ENCODE results near the gene TAS1R3. TPM values are rescaled to one million over a fixed set of nuclear protein-coding genes. Genes with fewer than 3 reads are reported as not detected.

TAS1R3 gene
- total RNA-seq, 1 donor from 2014 or later = 1.3 TPM

DNA sequence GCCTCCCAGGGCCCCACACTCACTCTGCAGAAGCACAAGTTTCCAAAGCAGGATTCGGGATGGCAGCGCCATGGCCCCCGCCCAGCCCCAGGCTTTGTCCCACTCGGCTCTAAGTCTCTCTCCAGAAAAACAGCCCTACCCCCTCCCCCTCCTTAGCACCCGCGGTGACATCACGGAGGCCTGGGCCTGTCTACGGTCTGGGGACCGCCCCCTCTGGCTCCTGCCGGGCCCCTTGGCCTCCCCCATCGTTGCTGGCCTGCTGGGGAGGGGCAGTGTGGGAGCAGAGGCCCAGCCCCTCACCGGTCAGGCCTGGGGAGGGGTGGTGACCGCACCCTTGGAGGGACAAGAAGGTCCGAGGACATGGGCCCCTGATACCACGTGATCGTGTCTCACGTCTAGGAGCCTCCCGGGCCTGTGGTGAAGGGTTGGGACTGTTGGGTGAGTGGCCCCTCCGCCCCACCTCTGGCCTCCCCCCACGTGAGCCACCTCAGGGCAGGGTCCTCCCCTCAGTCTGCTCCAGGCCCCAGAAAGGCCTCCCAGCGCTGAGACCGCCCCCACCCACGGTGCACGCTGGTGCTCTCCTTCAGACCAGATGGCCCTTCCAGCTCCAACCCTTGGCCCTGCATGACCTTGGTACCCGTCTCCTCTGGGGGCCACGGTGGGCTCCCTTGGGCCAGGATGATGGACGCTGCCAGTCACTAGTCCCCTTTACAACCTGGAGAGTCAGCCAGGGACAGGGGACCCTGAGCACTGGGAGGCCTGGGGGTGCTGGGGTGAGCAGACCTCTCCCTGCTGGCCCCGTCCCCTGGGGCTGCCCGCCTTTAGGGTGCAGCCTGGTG is 27.6 kb downstream of the TAS1R3 start, which contains the start of gene MXRA8:
MXRA8 (minus strand) TSS at position 123 of the 839 bp plus-strand sequence; CDS start at position 72, 51 bp downstream.
- TF ChIP-seq, protein P1, sequence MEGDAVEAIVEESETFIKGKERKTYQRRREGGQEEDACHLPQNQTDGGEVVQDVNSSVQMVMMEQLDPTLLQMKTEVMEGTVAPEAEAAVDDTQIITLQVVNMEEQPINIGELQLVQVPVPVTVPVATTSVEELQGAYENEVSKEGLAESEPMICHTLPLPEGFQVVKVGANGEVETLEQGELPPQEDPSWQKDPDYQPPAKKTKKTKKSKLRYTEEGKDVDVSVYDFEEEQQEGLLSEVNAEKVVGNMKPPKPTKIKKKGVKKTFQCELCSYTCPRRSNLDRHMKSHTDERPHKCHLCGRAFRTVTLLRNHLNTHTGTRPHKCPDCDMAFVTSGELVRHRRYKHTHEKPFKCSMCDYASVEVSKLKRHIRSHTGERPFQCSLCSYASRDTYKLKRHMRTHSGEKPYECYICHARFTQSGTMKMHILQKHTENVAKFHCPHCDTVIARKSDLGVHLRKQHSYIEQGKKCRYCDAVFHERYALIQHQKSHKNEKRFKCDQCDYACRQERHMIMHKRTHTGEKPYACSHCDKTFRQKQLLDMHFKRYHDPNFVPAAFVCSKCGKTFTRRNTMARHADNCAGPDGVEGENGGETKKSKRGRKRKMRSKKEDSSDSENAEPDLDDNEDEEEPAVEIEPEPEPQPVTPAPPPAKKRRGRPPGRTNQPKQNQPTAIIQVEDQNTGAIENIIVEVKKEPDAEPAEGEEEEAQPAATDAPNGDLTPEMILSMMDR (IDR thresholded peaks at IDR 0.05; ENCODE audit: partially characterized antibody, unreplicated experiment) = no peak
- peak; percentile 22 for DNase-seq
- H3K4me3 Mint-ChIP-seq (ENCODE audit: unreplicated experiment) = peak within 1 kb of the TSS; percentile 25

DNA sequence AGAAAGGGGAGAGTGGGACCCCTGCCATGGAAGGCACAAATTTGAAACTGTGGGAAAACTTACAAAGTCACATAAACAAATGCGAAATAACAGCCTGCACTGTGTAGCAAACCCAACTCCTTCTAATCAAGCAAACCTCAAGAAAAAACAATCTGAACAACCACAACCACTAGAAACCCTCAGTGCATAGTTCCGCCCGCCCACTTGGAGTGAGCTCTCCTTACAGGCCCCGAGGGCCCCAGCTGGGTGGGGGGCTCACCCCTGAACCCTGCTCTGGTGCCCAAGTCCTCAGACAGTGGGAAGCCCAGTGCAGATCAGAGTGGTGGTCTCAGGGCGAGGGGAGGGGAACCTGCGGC is 28.2 kb downstream of the TAS1R3 start:
- TF ChIP-seq, protein P1 (IDR thresholded peaks at IDR 0.05; ENCODE audit: partially characterized antibody, unreplicated experiment) = no peak
- Mint-ChIP-seq H3K27me3 (ENCODE audit: unreplicated experiment) (peaks cover 8% of the 10 kb centered on the region), H3K4me3 (ENCODE audit: unreplicated experiment) (peak overlapping the region; percentile 25), H3K36me3 (ENCODE audit: unreplicated experiment) (no peaks in the 10 kb centered on the region), H3K27ac (ENCODE audit: unreplicated experiment) (no peak overlapping the region), H3K4me1 (ENCODE audit: low read depth, unreplicated experiment) (peaks cover 11% of the 10 kb centered on the region), H3K9me3 (ENCODE audit: unreplicated experiment) (peaks cover 2% of the 10 kb centered on the region)
- DNase-seq = no peak

More for the DNA sequence above, 27.6 kb downstream of the TAS1R3 start, which contains the start of gene MXRA8:
- H3K36me3 Mint-ChIP-seq (ENCODE audit: unreplicated experiment) = no peaks in the 10 kb centered on the region
- H3K9me3 Mint-ChIP-seq (ENCODE audit: unreplicated experiment) = peaks cover 2% of the 10 kb centered on the region
- peaks cover 11% of the 10 kb centered on the region for H3K4me1 Mint-ChIP-seq (ENCODE audit: low read depth, unreplicated experiment)
- H3K27me3 Mint-ChIP-seq (ENCODE audit: unreplicated experiment) = peaks cover 8% of the 10 kb centered on the region
- no peak within 1 kb of the TSS for H3K27ac Mint-ChIP-seq (ENCODE audit: unreplicated experiment)

DNA sequence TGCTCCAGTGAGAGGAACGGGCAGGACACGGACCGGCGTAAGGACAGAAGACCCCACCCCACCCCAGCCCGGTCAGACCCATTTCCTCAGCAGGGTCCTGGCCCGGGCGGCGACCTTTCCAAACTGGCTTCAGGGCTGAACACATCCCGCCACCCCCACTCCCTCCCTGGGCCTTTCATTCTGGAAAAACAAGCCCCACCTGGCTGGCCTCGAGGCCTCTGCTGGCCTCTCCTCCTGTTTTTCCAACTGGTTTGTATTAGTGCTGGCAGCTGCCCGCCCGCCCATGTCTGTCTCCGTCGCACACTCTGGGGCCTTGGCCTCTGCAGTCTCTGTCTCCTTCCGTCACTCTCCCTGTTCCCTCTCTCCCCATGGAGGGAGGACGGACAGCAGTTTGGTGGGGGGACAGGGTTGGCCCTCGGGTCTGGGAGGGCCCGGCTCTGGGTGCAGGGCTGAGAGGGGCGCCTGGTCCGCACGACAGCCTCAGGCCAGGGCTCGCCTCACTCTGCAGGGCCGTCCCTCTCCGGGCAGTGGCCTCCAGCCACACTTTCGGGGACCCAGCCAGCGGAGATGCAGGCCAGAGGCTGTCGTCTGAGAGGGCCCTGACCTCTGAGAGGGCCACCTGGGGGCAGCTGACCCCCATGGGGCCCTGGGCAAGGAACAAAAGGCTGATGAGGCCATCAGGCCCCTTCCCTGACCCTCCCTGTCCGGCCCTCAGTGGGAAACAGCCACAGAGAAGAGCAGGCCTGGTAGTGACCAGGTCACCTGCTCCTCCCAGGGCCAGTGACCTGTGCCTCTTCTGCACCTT is 28.8 kb downstream of the TAS1R3 start:
- Mint-ChIP-seq H3K4me1 (ENCODE audit: low read depth, unreplicated experiment) (peaks cover 11% of the 10 kb centered on the region), H3K27me3 (ENCODE audit: unreplicated experiment) (peaks cover 8% of the 10 kb centered on the region), H3K36me3 (ENCODE audit: unreplicated experiment) (no peaks in the 10 kb centered on the region), H3K27ac (ENCODE audit: unreplicated experiment) (no peak overlapping the region), H3K4me3 (ENCODE audit: unreplicated experiment) (no peak overlapping the region), H3K9me3 (ENCODE audit: unreplicated experiment) (peaks cover 2% of the 10 kb centered on the region)
- TF ChIP-seq, protein P1 (IDR thresholded peaks at IDR 0.05; ENCODE audit: partially characterized antibody, unreplicated experiment) = no peak
- DNase-seq = peak; percentile 29

DNA sequence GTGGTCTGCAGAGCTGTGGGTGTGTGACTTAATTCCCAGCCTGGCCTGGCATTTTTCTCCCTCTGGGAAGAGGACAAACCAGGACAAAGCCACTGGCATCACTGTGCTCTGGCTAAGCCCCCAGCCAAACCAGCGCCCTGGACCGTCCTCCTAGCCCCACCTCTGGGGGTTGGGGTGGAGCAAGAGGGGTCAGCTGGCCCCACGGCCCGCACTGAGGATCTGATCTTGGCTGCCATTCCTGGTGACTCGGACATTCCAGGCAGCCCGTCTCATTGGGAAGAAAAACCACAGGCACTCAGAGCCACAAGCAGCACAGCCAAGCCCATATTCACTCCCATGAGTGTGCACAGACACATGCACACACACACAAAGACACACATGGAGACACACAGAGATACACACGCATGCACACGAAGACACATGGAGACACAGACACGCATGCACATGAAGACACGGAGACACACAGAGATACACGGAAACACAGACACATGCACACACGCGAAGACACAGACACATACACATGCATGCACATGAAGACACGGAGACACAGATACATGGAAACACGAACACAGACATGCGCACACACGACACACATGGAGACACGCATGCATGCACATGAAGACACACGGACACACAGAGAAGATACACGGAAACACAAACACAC is 29.6 kb downstream of the TAS1R3 start:
- peaks cover 11% of the 10 kb centered on the region for H3K4me1 Mint-ChIP-seq (ENCODE audit: low read depth, unreplicated experiment)
- no peak overlapping the region for H3K27ac Mint-ChIP-seq (ENCODE audit: unreplicated experiment)
- no peaks in the 10 kb centered on the region for H3K36me3 Mint-ChIP-seq (ENCODE audit: unreplicated experiment)
- peaks cover 8% of the 10 kb centered on the region for H3K27me3 Mint-ChIP-seq (ENCODE audit: unreplicated experiment)
- TF ChIP-seq, protein P1 (IDR thresholded peaks at IDR 0.05; ENCODE audit: partially characterized antibody, unreplicated experiment) = no peak
- peak overlapping the region; percentile 4 for H3K4me3 Mint-ChIP-seq (ENCODE audit: unreplicated experiment)
- H3K9me3 Mint-ChIP-seq (ENCODE audit: unreplicated experiment) = peaks cover 2% of the 10 kb centered on the region
- DNase-seq = peak; percentile 22
